Measurements from ENCODE around the gene GCLC.

GRCh38 chr6:53483423-53484353, 61.2 kb downstream of the GCLC start:
- TF ChIP-seq FOXM1 (IDR thresholded peaks at IDR 0.05; ENCODE audit: borderline replicate concordance) = no peak
- TF ChIP-seq ZNF384 (IDR thresholded peaks at IDR 0.05) = no peak
- TF ChIP-seq BHLHE40 (IDR thresholded peaks at IDR 0.05; ENCODE audit: borderline replicate concordance) = no peak
- TF ChIP-seq TARDBP (IDR thresholded peaks at IDR 0.05) = no peak
- no peak for TF ChIP-seq HDGF (IDR thresholded peaks at IDR 0.05; ENCODE audit: borderline replicate concordance)
- TF ChIP-seq L3MBTL2 (conservative IDR thresholded peaks at IDR 0.05) = no peak
- TF ChIP-seq, protein P1, sequence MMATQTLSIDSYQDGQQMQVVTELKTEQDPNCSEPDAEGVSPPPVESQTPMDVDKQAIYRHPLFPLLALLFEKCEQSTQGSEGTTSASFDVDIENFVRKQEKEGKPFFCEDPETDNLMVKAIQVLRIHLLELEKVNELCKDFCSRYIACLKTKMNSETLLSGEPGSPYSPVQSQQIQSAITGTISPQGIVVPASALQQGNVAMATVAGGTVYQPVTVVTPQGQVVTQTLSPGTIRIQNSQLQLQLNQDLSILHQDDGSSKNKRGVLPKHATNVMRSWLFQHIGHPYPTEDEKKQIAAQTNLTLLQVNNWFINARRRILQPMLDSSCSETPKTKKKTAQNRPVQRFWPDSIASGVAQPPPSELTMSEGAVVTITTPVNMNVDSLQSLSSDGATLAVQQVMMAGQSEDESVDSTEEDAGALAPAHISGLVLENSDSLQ (IDR thresholded peaks at IDR 0.05) = no peak
- no peak for TF ChIP-seq SUZ12 (IDR thresholded peaks at IDR 0.05)
- no peak for TF ChIP-seq ARNT (IDR thresholded peaks at IDR 0.05)
- TF ChIP-seq FOXA1 (IDR thresholded peaks at IDR 0.05) = no peak
